Choroid plexus epithelial cell (primary cell): ENCODE results near the gene MAD1L1.

Experiments
- DNase-seq: peaks from one replicate; pipeline ENCODE4 v3.0.0-alpha.2; 2010; ENCODE audit warnings: low read depth
- H3K4me3 ChIP-seq: 2 replicates; pipeline ENCODE4 v1.5.1; 2011; ENCODE audit warnings: low read depth, mild to moderate bottlenecking, control low read depth, low read length, moderate library complexity
- CTCF ChIP-seq: conservative IDR thresholded peaks from 2 replicates; pipeline ENCODE4 v1.5.1; 2011; ENCODE audit warnings: low read depth, mild to moderate bottlenecking, control low read depth, inconsistent platforms, low read length, moderate library complexity

MAD1L1 gene

GRCh38 chr7:2014391-2015241 lies 218.1 kb downstream of the MAD1L1 start:
- H3K4me3 ChIP-seq = no peak overlapping the region
- no peak for DNase-seq
- TF ChIP-seq CTCF = no peak

- DNase-seq = no peak
- no peak for TF ChIP-seq CTCF
- no peak overlapping the region for H3K4me3 ChIP-seq
Observed at GRCh38 chr7:2013381-2014311, 219.1 kb downstream of the MAD1L1 start.

GRCh38 chr7:2012981-2013380 lies 219.8 kb downstream of the MAD1L1 start:
- peak; percentile 71 for DNase-seq
- H3K4me3 ChIP-seq = no peak overlapping the region
- no peak for TF ChIP-seq CTCF

GRCh38 chr7:2012044-2012900 lies 220.5 kb downstream of the MAD1L1 start:
- no peak overlapping the region for H3K4me3 ChIP-seq
- TF ChIP-seq CTCF = no peak
- no peak for DNase-seq

GRCh38 chr7:2011266-2012043 lies 221.3 kb downstream of the MAD1L1 start:
- no peak for TF ChIP-seq CTCF
- H3K4me3 ChIP-seq = no peak overlapping the region
- DNase-seq = no peak
